ENCODE results near the gene PHPT1.
"Not testable (repeated sequence)": the region's sequence is repeated elsewhere in the genome, so short reads cannot be mapped to it uniquely, and the experiment has no call there.

Gene PHPT1

DNA sequence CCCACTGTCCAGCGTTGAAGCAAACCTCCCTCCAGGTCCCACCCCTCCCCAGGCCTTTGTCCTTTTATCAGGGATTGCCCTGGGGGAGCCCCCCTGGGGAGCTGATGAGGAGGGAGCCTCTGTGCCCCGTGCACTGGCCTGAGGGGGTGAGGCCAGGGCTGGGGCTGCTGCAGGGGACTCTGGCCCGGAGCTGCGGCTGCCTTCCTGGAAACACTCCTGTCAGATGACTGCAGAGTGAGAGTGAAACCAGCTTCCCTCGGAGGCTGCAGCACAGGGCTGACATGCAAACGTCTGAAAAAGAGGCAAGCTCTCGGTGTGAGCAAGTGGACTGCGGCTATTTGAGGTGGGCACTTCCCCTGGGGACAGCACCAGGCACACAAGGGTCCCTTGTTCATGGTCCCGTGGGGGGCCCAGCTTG, 32.5 kb downstream of the PHPT1 start:
- no peak overlapping the region for H3K9ac ChIP-seq
- no peaks in the 10 kb centered on the region for H3K79me2 ChIP-seq
- H3K4me1 ChIP-seq, result no peaks in the 10 kb centered on the region
- H3K27ac ChIP-seq, result no peak overlapping the region
- no peak for TF ChIP-seq CTCF (IDR thresholded peaks at IDR 0.05)
- H3K9me3 ChIP-seq (ENCODE audit: control insufficient read depth, low read length), result no peaks in the 10 kb centered on the region
- H3K4me2 ChIP-seq (ENCODE audit: low read length), result no peak overlapping the region
- H3K27me3 ChIP-seq (ENCODE audit: control insufficient read depth, insufficient read depth, low read length), result no peaks in the 10 kb centered on the region
- no peak overlapping the region for H2AFZ ChIP-seq
- H3K36me3 ChIP-seq (ENCODE audit: control insufficient read depth, insufficient read depth, low read length), result no peaks in the 10 kb centered on the region
- no peak overlapping the region for H3K4me3 ChIP-seq (ENCODE audit: low read depth, low read length)

GRCh38 chr9:136882109-136882946, 33.1 kb downstream of the PHPT1 start:
- H3K9ac ChIP-seq, result no peak overlapping the region
- H3K27me3 ChIP-seq (ENCODE audit: control insufficient read depth, insufficient read depth, low read length), result no peaks in the 10 kb centered on the region
- H3K4me2 ChIP-seq (ENCODE audit: low read length), result no peak overlapping the region
- H3K4me1 ChIP-seq, result no peaks in the 10 kb centered on the region
- TF ChIP-seq CTCF (IDR thresholded peaks at IDR 0.05), result no peak
- no peak overlapping the region for H3K27ac ChIP-seq
- no peaks in the 10 kb centered on the region for H3K9me3 ChIP-seq (ENCODE audit: control insufficient read depth, low read length)
- H3K4me3 ChIP-seq (ENCODE audit: low read depth, low read length), result no peak overlapping the region
- peaks cover 3% of the 10 kb centered on the region for H3K79me2 ChIP-seq
- H3K36me3 ChIP-seq (ENCODE audit: control insufficient read depth, insufficient read depth, low read length), result no peaks in the 10 kb centered on the region
- no peak overlapping the region for H2AFZ ChIP-seq

GRCh38 chr9:136882947-136883283, 33.7 kb downstream of the PHPT1 start:
- H3K4me1 ChIP-seq; H3K27me3 ChIP-seq (ENCODE audit: control insufficient read depth, insufficient read depth, low read length); H3K4me2 ChIP-seq (ENCODE audit: low read length); H3K9ac ChIP-seq; H3K36me3 ChIP-seq (ENCODE audit: control insufficient read depth, insufficient read depth, low read length); H3K4me3 ChIP-seq (ENCODE audit: low read depth, low read length); H3K9me3 ChIP-seq (ENCODE audit: control insufficient read depth, low read length); H2AFZ ChIP-seq; H3K27ac ChIP-seq; H3K79me2 ChIP-seq: not testable (repeated sequence)

GRCh38 chr9:136883670-136884069, 34.5 kb downstream of the PHPT1 start:
- H3K4me2 ChIP-seq (ENCODE audit: low read length); H2AFZ ChIP-seq; H3K4me1 ChIP-seq; H3K27ac ChIP-seq; H3K9ac ChIP-seq; H3K4me3 ChIP-seq (ENCODE audit: low read depth, low read length); H3K27me3 ChIP-seq (ENCODE audit: control insufficient read depth, insufficient read depth, low read length); H3K79me2 ChIP-seq; H3K9me3 ChIP-seq (ENCODE audit: control insufficient read depth, low read length); H3K36me3 ChIP-seq (ENCODE audit: control insufficient read depth, insufficient read depth, low read length): not testable (repeated sequence)

- H3K79me2 ChIP-seq, result peaks cover 3% of the 10 kb centered on the region
- TF ChIP-seq CTCF (IDR thresholded peaks at IDR 0.05), result no peak
- peak within 1 kb of the TSS; percentile 69 for H3K4me3 ChIP-seq (ENCODE audit: low read depth, low read length)
- H3K27me3 ChIP-seq (ENCODE audit: control insufficient read depth, insufficient read depth, low read length), result no peaks in the 10 kb centered on the region
- H3K36me3 ChIP-seq (ENCODE audit: control insufficient read depth, insufficient read depth, low read length), result no peaks in the 10 kb centered on the region
- H3K9me3 ChIP-seq (ENCODE audit: control insufficient read depth, low read length), result no peaks in the 10 kb centered on the region
- no peak within 1 kb of the TSS for H3K9ac ChIP-seq
- peak within 1 kb of the TSS; percentile 96 for H3K4me2 ChIP-seq (ENCODE audit: low read length)
- no peak within 1 kb of the TSS for H3K27ac ChIP-seq
- no peaks in the 10 kb centered on the region for H3K4me1 ChIP-seq
- H2AFZ ChIP-seq, result peak within 1 kb of the TSS; percentile 92
Measured at GRCh38 chr9:136885950-136886578, 36.9 kb downstream of the PHPT1 start, which contains the start of gene TRAF2. TSS of gene TRAF2 (plus strand) at chr9:136886516. CDS start at chr9:136898741, 12,225 bp downstream.
